Omental fat pad (tissue), 4 donors: ENCODE results near the gene SSTR1. TPM values are rescaled to one million over a fixed set of nuclear protein-coding genes. Genes with fewer than 3 reads are reported as not detected.

ENCODE experiments used
- ATAC-seq: fragments of 150-250 bp; one replicate; pipeline ENCODE4 v1.9.1; 2016; ENCODE audit warnings: mild to moderate bottlenecking, moderate library complexity; ENCODE audit not compliant: low FRiP score
- DNase-seq: peaks from one replicate; pipeline ENCODE4 v3.0.0-alpha.2; 2019; ENCODE audit warnings: low spot score
- CTCF ChIP-seq, 3 donors: fragments of 450-650 bp; IDR thresholded peaks; one replicate each; pipeline ENCODE4 v1.5.1; 2016 to 2017; ENCODE audit warnings: antibody characterized with exemption in 3 of 3, mild to moderate bottlenecking in 3 of 3, moderate library complexity in 2 of 3
- total RNA-seq, 4 donors: library from RNA; depleted of rRNA; stranded (reverse); fragments of >200 nt; gene quantifications; one replicate each; pipeline ENCODE4 v1.1.0, GENCODE V29; 2016

Gene SSTR1
- total RNA-seq, 4 donors from 2014 or later: 0.19 to 1.4 (median 0.55) TPM

DNA sequence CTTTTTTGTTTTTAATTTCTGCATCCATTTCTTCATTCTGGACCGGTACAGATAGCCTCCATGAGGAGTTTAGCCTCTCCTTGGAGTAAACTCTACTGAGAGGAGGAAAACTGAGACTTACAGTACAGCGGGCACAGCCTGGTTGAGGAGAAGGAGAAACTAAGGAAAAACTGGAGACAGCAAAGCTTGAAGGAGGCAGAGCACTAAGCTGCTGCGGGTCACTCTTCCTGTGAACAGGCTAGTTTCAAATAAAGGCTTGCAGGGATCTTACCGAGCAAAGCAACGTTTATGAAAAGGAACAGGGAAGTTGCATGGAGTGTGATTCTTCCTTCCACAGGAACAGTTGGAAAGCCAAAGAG, 348 bp upstream of the SSTR1 start:
- DNase-seq (no peak), ATAC-seq (no peak)
- no peak for TF ChIP-seq CTCF (IDR thresholded peaks at IDR 0.05)

DNA sequence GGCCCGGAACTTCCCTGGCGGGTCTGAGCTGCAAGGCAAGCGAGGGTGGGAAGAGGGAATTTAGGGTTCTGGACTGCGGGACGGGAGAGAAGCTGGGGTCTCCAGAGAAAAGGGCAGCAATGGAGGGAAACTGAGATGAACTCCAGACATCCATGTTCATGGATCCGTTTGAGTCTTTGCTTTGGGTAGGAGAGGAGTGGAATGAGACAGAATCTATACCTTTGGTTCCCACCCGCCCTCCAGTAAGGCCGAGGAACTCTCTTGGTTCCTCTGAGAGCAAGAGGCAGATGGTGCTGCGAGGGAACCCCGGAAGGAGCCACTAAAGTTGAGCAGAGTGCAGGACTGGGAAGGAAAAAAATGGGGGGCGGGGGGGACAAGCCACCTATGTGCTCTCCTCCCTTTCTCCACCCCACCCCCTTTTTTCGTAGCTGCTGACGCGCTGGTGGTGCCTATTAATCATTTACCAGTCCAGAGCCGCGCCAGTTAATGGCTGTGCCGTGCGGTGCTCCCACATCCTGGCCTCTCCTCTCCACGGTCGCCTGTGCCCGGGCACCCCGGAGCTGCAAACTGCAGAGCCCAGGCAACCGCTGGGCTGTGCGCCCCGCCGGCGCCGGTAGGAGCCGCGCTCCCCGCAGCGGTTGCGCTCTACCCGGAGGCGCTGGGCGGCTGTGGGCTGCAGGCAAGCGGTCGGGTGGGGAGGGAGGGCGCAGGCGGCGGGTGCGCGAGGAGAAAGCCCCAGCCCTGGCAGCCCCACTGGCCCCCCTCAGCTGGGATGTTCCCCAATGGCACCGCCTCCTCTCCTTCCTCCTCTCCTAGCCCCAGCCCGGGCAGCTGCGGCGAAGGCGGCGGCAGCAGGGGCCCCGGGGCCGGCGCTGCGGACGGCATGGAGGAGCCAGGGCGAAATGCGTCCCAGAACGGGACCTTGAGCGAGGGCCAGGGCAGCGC, 1.2 kb downstream of the SSTR1 start:
- no peak for TF ChIP-seq CTCF (IDR thresholded peaks at IDR 0.05)
- ATAC-seq (peak; percentile 33), DNase-seq (no peak)

GRCh38 chr14:38209572-38210557, 2.2 kb downstream of the SSTR1 start:
- no peak for TF ChIP-seq CTCF (IDR thresholded peaks at IDR 0.05)
- ATAC-seq (peak; percentile 39), DNase-seq (no peak)

GRCh38 chr14:38210587-38211216, 3.0 kb downstream of the SSTR1 start:
- no peak for TF ChIP-seq CTCF (IDR thresholded peaks at IDR 0.05)
- no peak for DNase-seq
- ATAC-seq: peak; percentile 46

DNA sequence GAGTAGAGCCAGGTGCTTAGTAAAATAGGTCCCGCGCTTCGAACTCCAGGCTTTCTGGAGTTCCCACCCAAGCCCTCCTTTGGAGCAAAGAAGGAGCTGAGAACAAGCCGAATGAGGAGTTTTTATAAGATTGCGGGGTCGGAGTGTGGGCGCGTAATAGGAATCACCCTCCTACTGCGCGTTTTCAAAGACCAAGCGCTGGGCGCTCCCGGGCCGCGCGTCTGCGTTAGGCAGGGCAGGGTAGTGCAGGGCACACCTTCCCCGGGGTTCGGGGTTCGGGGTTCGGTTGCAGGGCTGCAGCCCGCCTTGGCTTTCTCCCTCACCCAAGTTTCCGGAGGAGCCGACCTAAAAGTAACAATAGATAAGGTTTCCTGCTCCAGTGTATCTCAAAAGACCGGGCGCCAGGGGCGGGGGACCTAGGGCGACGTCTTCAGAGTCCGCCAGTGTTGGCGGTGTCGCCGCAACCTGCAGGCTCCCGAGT, 3.6 kb downstream of the SSTR1 start:
- DNase-seq (no peak), ATAC-seq (no peak)
- no peak for TF ChIP-seq CTCF (IDR thresholded peaks at IDR 0.05)

DNA sequence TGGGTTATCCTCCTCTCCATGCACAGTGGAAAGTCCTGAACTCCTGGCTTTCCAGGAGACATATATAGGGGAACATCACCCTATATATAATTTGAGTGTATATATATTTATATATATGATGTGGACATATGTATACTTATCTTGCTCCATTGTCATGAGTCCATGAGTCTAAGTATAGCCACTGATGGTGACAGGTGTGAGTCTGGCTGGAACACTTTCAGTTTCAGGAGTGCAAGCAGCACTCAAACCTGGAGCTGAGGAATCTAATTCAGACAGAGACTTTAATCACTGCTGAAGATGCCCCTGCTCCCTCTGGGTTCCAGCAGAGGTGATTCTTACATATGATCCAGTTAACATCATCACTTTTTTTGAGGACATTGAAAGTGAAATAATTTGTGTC, 4.4 kb downstream of the SSTR1 start:
- TF ChIP-seq CTCF (IDR thresholded peaks at IDR 0.05): no peak
- ATAC-seq: no peak
- DNase-seq: no peak
